ENCODE results near the gene CYB561D1.

DNA sequence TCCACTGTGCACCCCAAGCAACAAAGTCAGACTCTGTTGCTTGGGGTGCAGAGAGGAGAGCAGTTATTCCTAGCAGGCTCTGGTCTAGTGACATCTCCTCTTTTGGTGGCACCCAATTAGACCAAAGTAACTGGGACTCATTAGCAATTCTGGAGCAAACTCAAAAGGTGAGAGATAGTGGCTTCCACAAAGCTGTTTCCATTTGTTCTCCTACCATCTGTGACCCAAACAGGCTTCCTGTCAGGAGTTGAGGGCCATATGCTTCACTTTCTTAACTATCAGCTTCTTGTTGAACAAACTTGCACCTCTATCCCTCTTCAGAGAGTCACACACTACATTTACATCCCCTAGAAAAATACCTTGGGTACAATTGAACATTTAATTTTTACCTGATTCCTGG lies 11.7 kb upstream of the CYB561D1 start:
- no peak for TF ChIP-seq EZH2phosphoT487 (IDR thresholded peaks at IDR 0.05; ENCODE audit: low read length)
- TF ChIP-seq, protein P1, sequence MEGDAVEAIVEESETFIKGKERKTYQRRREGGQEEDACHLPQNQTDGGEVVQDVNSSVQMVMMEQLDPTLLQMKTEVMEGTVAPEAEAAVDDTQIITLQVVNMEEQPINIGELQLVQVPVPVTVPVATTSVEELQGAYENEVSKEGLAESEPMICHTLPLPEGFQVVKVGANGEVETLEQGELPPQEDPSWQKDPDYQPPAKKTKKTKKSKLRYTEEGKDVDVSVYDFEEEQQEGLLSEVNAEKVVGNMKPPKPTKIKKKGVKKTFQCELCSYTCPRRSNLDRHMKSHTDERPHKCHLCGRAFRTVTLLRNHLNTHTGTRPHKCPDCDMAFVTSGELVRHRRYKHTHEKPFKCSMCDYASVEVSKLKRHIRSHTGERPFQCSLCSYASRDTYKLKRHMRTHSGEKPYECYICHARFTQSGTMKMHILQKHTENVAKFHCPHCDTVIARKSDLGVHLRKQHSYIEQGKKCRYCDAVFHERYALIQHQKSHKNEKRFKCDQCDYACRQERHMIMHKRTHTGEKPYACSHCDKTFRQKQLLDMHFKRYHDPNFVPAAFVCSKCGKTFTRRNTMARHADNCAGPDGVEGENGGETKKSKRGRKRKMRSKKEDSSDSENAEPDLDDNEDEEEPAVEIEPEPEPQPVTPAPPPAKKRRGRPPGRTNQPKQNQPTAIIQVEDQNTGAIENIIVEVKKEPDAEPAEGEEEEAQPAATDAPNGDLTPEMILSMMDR (IDR thresholded peaks at IDR 0.05; ENCODE audit: low read length): no peak
